ENCODE measurements around the gene NDOR1.

DNA sequence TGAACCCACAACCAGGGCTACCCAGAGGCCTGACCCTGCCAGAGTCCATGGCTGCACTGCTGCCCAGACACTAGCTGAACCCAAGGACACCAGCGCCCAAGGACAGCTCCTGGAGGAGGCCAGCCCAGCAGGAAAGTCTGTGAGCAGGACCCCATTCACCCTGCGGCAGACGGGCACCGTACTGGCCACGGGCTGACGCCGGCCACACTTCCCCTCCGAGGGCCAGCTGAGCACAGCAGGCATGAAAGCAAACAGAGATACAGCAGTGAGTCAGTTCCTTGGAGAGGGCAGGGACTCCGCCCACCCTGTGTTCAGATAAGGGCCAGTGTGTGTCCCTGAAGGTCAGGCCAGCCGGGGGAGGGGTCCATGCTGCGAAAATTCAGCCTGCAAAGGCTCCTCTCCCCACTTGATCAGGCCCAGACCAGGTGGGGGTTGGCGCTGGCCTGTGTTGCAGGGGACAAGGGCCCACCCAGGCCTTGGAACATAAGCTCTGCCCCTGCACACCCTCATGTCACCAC is 13.3 kb downstream of the NDOR1 start:
- no peak for TF ChIP-seq POLR2A (IDR thresholded peaks at IDR 0.05)
- TF ChIP-seq, protein P1, sequence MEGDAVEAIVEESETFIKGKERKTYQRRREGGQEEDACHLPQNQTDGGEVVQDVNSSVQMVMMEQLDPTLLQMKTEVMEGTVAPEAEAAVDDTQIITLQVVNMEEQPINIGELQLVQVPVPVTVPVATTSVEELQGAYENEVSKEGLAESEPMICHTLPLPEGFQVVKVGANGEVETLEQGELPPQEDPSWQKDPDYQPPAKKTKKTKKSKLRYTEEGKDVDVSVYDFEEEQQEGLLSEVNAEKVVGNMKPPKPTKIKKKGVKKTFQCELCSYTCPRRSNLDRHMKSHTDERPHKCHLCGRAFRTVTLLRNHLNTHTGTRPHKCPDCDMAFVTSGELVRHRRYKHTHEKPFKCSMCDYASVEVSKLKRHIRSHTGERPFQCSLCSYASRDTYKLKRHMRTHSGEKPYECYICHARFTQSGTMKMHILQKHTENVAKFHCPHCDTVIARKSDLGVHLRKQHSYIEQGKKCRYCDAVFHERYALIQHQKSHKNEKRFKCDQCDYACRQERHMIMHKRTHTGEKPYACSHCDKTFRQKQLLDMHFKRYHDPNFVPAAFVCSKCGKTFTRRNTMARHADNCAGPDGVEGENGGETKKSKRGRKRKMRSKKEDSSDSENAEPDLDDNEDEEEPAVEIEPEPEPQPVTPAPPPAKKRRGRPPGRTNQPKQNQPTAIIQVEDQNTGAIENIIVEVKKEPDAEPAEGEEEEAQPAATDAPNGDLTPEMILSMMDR (IDR thresholded peaks at IDR 0.05), result no peak
